Measurements from ENCODE around the gene SLC24A3.

Gene SLC24A3

DNA sequence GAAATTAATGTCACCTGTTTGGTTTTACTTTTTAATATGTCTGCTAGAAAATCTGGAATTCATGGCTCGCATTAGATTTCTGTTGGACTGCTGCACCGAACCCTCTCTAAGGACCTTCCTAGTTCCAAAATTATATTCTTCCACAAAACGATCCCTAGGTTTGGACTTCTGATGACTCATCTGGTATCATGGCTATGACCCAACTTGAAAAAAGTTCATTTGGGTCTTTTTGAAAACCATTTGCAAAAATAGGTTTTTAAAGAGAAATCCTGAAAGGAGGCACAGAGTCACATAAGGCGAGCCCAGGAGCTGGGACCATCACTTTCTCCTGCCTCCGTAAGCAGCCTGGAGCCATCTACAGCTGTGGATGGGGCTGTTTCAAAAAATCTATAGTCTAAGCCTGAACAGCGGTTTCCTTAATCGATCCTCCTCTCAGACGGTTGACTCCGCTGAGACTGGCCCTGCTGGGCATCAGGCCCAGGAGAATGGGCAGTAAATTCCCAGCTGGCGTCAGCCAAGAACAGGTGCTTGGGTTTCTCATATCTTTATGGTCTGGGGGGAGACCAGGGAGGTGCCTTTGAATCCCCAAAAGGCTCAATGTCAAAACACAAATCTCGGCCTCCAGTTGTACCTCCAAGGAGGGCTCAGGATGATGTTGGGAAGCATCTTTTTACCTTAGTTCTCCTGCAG, 44.6 kb downstream of the SLC24A3 start:
- DNase-seq, result no peak
- peaks cover 42% of the 10 kb centered on the region for H3K4me1 Mint-ChIP-seq

DNA sequence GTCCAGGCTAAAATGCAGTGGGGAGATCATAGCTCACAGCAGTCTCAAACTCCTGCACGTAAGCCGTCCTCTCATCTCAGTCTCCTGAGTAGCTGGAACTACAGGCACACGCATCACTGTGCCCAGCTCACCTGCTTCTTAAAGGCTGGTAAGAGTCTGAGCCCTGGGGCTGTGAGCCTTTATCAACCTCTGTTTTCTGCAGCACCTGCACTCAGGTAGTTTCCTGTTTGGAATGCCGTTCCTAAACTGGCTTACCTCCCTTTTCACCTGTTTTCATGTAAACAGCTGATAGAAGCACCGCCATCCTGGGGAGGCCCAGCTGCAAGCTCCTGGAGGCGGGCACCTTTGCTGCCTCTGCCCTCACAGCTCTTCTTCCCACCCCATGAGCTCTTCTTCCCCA, 45.4 kb downstream of the SLC24A3 start:
- no peak for DNase-seq
- no peak overlapping the region for H3K27ac Mint-ChIP-seq
- no peaks in the 10 kb centered on the region for H3K36me3 Mint-ChIP-seq (ENCODE audit: low read depth)
- H3K4me3 Mint-ChIP-seq, result no peak overlapping the region
- H3K4me1 Mint-ChIP-seq, result peaks cover 39% of the 10 kb centered on the region
- no peaks in the 10 kb centered on the region for H3K9me3 Mint-ChIP-seq
- TF ChIP-seq, protein P1, sequence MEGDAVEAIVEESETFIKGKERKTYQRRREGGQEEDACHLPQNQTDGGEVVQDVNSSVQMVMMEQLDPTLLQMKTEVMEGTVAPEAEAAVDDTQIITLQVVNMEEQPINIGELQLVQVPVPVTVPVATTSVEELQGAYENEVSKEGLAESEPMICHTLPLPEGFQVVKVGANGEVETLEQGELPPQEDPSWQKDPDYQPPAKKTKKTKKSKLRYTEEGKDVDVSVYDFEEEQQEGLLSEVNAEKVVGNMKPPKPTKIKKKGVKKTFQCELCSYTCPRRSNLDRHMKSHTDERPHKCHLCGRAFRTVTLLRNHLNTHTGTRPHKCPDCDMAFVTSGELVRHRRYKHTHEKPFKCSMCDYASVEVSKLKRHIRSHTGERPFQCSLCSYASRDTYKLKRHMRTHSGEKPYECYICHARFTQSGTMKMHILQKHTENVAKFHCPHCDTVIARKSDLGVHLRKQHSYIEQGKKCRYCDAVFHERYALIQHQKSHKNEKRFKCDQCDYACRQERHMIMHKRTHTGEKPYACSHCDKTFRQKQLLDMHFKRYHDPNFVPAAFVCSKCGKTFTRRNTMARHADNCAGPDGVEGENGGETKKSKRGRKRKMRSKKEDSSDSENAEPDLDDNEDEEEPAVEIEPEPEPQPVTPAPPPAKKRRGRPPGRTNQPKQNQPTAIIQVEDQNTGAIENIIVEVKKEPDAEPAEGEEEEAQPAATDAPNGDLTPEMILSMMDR (IDR thresholded peaks at IDR 0.05), result no peak
- H3K27me3 Mint-ChIP-seq (ENCODE audit: low read depth, poor library complexity), result peaks cover 4% of the 10 kb centered on the region

More for the DNA sequence above, 44.6 kb downstream of the SLC24A3 start:
- no peak overlapping the region for H3K27ac Mint-ChIP-seq
- no peaks in the 10 kb centered on the region for H3K36me3 Mint-ChIP-seq (ENCODE audit: low read depth)
- TF ChIP-seq, protein P1 (IDR thresholded peaks at IDR 0.05), result no peak
- peaks cover 4% of the 10 kb centered on the region for H3K27me3 Mint-ChIP-seq (ENCODE audit: low read depth, poor library complexity)
- no peaks in the 10 kb centered on the region for H3K9me3 Mint-ChIP-seq
- H3K4me3 Mint-ChIP-seq, result no peak overlapping the region

DNA sequence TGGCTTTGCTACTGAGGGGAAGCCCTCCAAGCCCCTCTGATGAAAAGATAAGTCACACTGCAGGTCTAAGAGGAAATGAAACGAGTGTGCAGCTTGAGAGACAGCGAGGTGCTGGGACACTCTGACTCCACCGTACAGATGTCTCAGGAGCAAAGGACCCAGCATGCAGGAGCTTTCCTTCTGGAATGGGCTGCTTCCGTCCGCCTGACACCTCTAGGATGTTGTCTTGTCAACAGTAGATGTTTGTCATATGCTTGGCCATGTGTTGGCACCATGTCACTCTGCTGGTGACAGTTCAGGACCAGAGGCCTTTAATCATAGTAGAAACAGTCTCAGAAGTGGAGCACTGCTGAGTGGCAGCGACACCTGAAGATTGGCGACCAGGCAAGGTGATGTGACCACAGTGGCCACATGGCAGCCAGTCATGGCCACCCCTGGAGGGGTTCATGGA, 46.7 kb downstream of the SLC24A3 start:
- TF ChIP-seq, protein P1 (IDR thresholded peaks at IDR 0.05), result no peak
- Mint-ChIP-seq H3K9me3 (no peaks in the 10 kb centered on the region), H3K4me1 (peaks cover 51% of the 10 kb centered on the region), H3K27me3 (ENCODE audit: low read depth, poor library complexity) (peaks cover 4% of the 10 kb centered on the region), H3K36me3 (ENCODE audit: low read depth) (no peaks in the 10 kb centered on the region), H3K27ac (peak overlapping the region; percentile 51), H3K4me3 (no peak overlapping the region)
- no peak for DNase-seq

- no peak for DNase-seq
- H3K9me3 Mint-ChIP-seq, result no peaks in the 10 kb centered on the region
- peaks cover 4% of the 10 kb centered on the region for H3K27me3 Mint-ChIP-seq (ENCODE audit: low read depth, poor library complexity)
- H3K36me3 Mint-ChIP-seq (ENCODE audit: low read depth), result no peaks in the 10 kb centered on the region
- H3K4me1 Mint-ChIP-seq, result peaks cover 57% of the 10 kb centered on the region
- TF ChIP-seq, protein P1 (IDR thresholded peaks at IDR 0.05), result no peak
- peak overlapping the region; percentile 80 for H3K27ac Mint-ChIP-seq
- no peak overlapping the region for H3K4me3 Mint-ChIP-seq
These were observed 48.1 kb downstream of the SLC24A3 start for GRCh38 chr20:19260412-19261090.

GRCh38 chr20:19264191-19264590, 51.7 kb downstream of the SLC24A3 start:
- no peak overlapping the region for H3K4me3 Mint-ChIP-seq
- peaks cover under 1% of the 10 kb centered on the region for H3K27me3 Mint-ChIP-seq (ENCODE audit: low read depth, poor library complexity)
- H3K27ac Mint-ChIP-seq, result peak overlapping the region; percentile 72
- no peaks in the 10 kb centered on the region for H3K9me3 Mint-ChIP-seq
- no peak for DNase-seq
- H3K4me1 Mint-ChIP-seq, result peaks cover 41% of the 10 kb centered on the region
- no peaks in the 10 kb centered on the region for H3K36me3 Mint-ChIP-seq (ENCODE audit: low read depth)
- TF ChIP-seq, protein P1 (IDR thresholded peaks at IDR 0.05), result no peak
